Liver (tissue), 3 donors: Measurements from ENCODE around the gene HNRNPUL2.

Experiments
- ATF3 ChIP-seq: IDR thresholded peaks from 2 replicates; pipeline ENCODE4 v1.6.1; 2016; ENCODE audit warnings: antibody characterized with exemption
- EGR1 ChIP-seq, 2 donors: IDR thresholded peaks; 2 replicates each; pipeline ENCODE4 v1.6.1; 2016 to 2018; ENCODE audit warnings: antibody characterized with exemption in 2 of 2, low read depth in 2 of 2
- GABPA ChIP-seq, 2 donors: IDR thresholded peaks in 1 of 2; conservative IDR thresholded peaks in 1 of 2; 2 replicates each; pipeline ENCODE4 v1.6.1; 2016; ENCODE audit warnings: antibody characterized with exemption in 2 of 2, mild to moderate bottlenecking in 1 of 2, moderate library complexity in 1 of 2
- HNF4G ChIP-seq: IDR thresholded peaks from 2 replicates; pipeline ENCODE4 v1.6.1; 2016; ENCODE audit warnings: antibody characterized with exemption
- RAD21 ChIP-seq, 2 donors: IDR thresholded peaks; 2 replicates each; pipeline ENCODE4 v1.6.1; 2016; ENCODE audit warnings: antibody characterized with exemption in 2 of 2, mild to moderate bottlenecking in 2 of 2
- SP1 ChIP-seq: IDR thresholded peaks from 2 replicates; pipeline ENCODE4 v1.6.1; 2018; ENCODE audit warnings: antibody characterized with exemption, mild to moderate bottlenecking
- TAF1 ChIP-seq: conservative IDR thresholded peaks from 2 replicates; pipeline ENCODE4 v1.6.1; 2016; ENCODE audit warnings: antibody characterized with exemption, mild to moderate bottlenecking
- TF ChIP-seq, protein P1 (sequence below): fragments of 150-350 bp; IDR thresholded peaks from 2 replicates; pipeline ENCODE4 v1.5.1; 2017; ENCODE audit warnings: improper control_type of control experiment, low read depth, low read length; ENCODE audit not compliant: missing input control
- donor health status: healthy.
- donor health status: healthy.

DNA sequence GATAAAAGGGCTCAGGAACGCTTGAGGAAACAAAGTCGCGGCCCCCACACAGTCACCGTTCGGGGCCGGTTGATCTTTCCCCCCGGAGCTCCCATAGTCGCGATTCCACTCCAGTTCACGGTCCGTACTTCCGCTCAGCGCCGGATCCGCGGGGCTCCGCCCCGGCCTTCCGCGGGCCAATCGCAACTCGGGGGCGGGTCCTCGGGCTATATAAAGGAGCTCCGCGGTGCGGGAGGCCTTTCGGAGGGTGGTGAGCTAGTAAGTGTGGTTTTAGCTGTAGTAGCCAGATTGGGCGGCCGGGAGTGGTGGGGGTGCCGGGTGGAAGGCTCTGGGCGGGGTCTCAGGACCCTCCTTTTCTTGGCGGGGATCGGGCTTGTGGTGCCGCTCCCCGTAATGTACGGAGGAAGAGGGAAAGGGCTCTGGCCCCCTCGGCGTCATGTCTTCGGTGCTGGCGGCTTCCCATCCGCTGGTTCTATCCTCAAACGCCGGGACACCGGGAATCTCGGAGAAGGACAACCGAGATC lies 62.1 kb downstream of the HNRNPUL2 start, which contains the start of the genes C11orf98 and CSKMT:
- TF ChIP-seq, protein P1, sequence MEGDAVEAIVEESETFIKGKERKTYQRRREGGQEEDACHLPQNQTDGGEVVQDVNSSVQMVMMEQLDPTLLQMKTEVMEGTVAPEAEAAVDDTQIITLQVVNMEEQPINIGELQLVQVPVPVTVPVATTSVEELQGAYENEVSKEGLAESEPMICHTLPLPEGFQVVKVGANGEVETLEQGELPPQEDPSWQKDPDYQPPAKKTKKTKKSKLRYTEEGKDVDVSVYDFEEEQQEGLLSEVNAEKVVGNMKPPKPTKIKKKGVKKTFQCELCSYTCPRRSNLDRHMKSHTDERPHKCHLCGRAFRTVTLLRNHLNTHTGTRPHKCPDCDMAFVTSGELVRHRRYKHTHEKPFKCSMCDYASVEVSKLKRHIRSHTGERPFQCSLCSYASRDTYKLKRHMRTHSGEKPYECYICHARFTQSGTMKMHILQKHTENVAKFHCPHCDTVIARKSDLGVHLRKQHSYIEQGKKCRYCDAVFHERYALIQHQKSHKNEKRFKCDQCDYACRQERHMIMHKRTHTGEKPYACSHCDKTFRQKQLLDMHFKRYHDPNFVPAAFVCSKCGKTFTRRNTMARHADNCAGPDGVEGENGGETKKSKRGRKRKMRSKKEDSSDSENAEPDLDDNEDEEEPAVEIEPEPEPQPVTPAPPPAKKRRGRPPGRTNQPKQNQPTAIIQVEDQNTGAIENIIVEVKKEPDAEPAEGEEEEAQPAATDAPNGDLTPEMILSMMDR, result no peak
- TF ChIP-seq GABPA (IDR thresholded peaks at IDR 0.05 in 1 of 2, conservative IDR thresholded peaks at IDR 0.05 in 1 of 2), result peak; percentile 60 to 87
- peak; percentile 81 for TF ChIP-seq SP1
- TF ChIP-seq ATF3, result peak; percentile 47
- no peak for TF ChIP-seq HNF4G
- peak; percentile 98 for TF ChIP-seq TAF1
- TF ChIP-seq EGR1 (IDR thresholded peaks at IDR 0.05; ENCODE audit: low read depth in 2 of 2), result peak in 1 of 2 donors; percentile 30
- TF ChIP-seq RAD21 (IDR thresholded peaks at IDR 0.05), result peak in 1 of 2 donors; percentile 23
